Fibroblast of skin of right quadriceps (primary cell): ENCODE results near the gene FKBP14.
A peak's percentile ranks its signal among the peaks of the same experiment; 100 is the strongest.
"Not testable (repeated sequence)": the region's sequence is repeated elsewhere in the genome, so short reads cannot be mapped to it uniquely, and the experiment has no call there.

Experiments used
- DNase-seq: peaks from one replicate; pipeline ENCODE4 v3.0.0-alpha.2; 2013

Gene FKBP14

DNA sequence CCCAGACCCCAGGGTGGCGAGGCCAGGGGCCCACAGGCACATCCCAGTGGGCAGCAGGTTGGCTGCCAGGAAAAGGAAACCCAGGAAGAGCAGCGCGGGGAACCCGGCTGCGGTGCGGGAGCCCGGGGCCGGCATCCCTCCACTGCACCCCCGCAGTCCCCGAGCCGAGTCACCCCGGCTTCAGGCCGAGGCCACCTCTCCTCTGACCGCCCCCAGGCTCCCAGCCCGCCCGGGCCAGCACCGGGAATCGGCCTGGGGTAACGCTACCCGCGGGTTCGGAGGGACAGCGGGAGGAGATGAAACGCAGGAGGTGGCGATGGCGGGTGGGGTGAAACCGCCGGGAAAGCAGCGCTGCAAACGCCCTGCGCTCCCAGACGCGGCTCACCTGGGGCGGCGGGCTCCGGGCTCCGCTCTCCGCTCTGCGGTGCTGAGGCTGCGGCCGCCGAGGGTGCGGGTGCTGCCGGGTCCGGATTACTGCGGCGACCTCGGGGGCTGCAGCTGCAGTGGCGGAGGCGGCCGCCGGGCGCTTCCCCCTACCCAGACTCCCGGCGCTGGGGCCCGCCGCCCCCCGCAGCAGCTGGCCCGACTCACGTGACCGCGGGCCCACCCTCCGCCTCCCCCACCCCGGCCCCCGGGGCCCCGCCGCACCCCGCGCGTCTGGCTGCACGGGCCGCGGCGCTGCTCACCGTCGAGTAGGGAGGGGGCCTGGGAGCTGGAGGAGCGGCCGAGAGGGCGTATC lies 37.1 kb downstream of the FKBP14 start, which contains the start of gene SCRN1:
SCRN1 (minus strand) TSS at position 545 of the 739 bp plus-strand sequence. CDS start 20,734 bp downstream, outside the sequence.
- DNase-seq = peak; percentile 63

DNA sequence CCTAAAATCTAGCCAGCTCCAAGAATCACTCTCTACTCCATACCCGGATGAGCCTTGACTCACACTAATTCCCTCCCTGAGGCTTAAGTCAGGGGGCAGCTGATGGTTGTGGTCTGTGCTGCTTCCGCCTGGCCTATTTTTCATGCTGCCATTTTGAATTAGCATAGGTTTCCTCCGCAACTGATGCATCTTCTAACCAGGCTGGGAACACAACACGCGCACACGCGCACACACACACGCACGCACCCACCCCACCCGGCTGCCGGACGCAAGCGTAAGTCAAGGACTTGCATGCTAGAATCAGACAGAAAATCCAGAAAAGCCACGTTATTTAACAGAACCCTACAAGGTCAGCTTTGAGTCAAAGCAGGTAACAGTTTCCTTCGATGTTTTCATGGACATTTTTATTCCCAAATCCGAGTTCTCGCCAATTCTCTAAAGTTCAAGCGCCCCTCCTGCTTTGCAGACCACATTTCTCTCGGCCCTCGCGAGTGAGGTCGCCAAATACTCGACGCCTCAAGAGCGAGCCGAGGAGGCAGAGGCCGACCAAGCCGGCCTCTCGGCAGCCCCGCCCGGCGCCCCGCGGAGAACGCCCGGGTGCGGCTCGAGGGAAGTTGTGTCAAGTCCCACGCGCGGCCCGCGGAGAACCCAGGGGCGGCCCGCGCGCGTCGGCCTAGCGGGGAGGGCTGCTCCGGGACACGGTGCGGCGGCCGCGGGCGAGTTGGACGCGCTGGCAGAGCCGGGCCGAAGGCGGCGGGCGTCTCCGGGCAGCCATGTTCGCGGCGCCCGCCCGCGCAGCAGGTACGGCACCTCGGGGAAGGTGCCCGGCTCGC lies 37.9 kb downstream of the FKBP14 start:
- DNase-seq = peak; percentile 82

- DNase-seq = peak; percentile 90
Measured at GRCh38 chr7:29987811-29988317, 38.6 kb downstream of the FKBP14 start.

- DNase-seq = peak; percentile 32
Measured at GRCh38 chr7:29987083-29987482, 39.4 kb downstream of the FKBP14 start.

DNA sequence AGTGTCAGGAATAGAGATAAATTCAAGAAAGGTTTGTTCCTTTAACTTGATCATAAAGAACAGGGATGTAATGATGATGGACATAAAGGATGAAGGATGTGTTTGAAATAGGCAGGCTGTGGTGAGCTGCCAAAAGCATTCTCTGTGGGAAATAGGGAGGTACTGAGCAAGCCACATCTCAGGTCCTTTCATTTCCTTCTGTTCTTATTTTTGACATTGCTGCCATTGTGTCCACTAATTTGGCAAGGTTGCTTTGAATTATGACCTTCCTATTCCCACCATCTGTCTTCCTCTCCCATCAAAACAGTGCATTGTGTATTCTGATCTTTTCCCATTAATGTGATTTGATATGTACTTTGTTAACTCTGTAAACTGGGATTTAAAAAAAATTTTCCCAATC lies 46.4 kb downstream of the FKBP14 start:
- DNase-seq = no peak

GRCh38 chr7:29977886-29978651 lies 48.4 kb downstream of the FKBP14 start:
- no peak for DNase-seq

- DNase-seq = no peak
Measured at GRCh38 chr7:29976673-29977415, 49.7 kb downstream of the FKBP14 start.

- no peak for DNase-seq
Measured at GRCh38 chr7:29976266-29976665, 50.2 kb downstream of the FKBP14 start.

GRCh38 chr7:29975561-29975960 lies 50.9 kb downstream of the FKBP14 start:
- no peak for DNase-seq

DNA sequence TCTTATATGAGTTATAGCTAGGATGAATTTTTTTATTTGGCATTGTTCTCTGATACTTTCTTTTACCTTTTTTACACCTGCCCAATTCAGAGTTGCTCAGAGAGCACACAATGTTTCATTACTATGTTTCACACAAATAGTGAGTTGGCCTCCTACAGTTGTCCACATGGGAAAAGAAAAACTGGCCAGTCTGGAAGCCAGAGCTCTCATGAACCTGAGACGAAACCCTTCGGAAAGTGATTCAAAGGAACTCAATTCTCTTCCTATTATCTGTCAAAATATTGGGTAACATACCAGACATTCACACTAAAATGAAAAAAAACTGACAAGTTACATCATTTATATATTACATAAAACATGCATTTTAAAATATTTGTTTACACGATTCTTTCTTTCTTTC lies 52.2 kb downstream of the FKBP14 start:
- DNase-seq = no peak

DNA sequence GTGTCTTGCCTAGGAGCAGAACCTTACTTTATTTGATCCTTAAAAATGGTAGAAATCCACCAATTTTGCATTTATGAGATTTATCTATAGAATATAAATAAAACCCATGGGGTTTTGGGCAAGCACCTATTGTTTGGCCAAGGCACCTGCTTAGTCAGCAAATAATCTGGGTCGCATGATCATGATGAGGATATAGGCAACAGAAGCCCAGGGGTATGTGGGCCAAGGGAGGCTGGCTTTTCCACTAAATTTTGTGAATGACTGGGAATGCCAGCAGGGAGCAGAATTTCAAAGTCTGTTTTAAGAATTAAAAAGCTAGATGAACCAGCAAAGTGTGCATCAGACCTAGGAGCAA lies 54.2 kb downstream of the FKBP14 start:
- DNase-seq = no peak

- DNase-seq = no peak
Measured at GRCh38 chr7:29971566-29972314, 54.8 kb downstream of the FKBP14 start.

- no peak for DNase-seq
Measured at GRCh38 chr7:29970158-29970557, 56.3 kb downstream of the FKBP14 start.

- no peak for DNase-seq
Measured at GRCh38 chr7:29969738-29970137, 56.8 kb downstream of the FKBP14 start.

DNA sequence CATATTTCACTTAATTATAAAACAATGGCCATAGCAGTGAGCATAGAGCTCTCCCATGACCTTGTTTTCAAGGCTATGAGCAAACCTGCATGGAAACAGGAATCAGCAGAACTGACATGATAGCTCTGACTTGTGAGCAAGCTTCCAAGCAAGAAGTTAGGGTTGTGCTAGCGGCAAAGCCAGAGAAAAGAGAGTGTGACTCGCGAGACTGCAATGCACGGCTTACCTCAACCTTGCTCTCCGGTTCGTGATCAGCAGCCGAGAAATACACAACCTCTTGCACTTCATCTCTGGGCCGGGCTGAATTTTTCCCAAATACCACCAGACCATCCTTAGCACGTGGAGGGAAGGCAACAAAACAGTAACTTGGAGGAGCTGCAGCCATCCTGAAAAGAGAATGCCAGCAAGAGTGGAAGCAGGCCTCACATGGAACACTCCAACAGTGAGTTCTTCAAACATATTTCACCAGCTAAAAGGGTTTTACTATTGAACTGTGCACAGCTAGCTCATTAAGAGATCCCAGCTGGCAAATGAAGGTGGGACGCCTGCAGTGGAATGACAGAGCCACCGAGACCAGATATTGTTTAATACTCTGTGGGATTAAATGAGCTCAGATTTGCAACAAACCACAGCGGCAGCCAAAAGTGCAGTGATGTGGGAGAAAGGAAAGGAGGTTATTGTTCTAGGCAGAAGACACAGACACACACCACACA lies 57.7 kb downstream of the FKBP14 start:
- DNase-seq = peak; percentile 70

DNA sequence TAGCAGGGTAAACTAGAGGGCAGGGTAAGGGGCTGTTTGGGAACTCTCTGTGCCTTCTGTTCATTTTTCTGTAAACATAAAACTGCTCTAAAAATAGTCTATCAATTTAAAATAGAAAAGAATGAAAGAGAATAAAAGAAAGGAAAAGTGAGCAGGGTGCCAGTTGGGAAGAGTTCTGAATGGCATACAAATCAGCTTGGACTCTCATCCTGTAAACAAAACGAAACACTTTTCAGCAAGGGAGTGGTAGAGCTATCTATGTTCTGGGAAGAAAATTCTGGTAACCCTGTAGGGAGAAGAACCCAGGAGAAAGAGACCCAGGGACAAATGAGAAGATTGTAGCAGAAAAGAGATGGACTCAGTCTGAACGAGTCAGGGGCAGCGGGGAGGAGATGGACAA lies 61.5 kb downstream of the FKBP14 start:
- no peak for DNase-seq

DNA sequence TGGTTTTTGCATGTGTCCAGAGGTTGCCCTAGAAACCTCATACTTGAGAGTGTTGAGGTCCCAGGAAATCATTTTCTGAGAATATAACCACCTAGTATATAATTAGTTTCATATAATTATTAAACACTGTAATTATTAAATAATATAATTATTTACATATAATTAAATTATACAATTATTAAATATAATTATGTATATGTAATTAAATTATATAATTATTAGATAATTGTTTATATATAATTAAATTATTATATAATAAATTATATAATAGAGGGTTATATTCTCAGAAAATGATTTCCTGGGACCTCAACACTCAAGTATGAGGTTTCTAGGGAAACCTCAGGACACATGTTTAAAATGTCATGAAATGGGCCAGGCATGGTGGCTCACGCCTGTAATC lies 64.5 kb downstream of the FKBP14 start:
- DNase-seq = no peak

DNA sequence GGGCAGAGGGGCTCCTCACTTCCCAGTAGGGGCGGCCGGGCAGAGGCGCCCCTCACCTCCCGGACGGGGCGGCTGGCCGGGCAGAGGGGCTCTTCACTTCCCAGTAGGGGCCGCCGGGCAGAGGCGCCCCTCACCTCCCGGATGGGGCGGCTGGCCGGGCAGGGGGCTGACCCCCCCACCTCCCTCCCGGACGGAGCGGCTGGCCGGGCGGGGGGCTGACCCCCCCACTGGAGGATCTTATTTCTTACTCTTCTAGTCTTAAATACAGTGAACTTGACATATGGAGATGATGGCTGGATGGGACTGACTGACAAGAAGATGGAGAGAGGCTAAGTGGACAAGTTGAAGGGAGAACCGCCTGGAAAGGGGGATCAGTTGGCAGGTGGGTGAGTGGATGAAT lies 64.9 kb downstream of the FKBP14 start:
- DNase-seq = not testable (repeated sequence)
